Progenitor cell of endocrine pancreas (in vitro differentiated cells): ENCODE data around the gene CCDC154. TPM values are rescaled to one million over a fixed set of nuclear protein-coding genes. Genes with fewer than 3 reads are reported as not detected.

Experiments
- DNase-seq: peaks from one replicate; pipeline ENCODE4 v3.0.0; 2021; ENCODE audit warnings: low spot score; ENCODE audit not compliant: unreplicated experiment
- H3K27ac Mint-ChIP-seq: 2 replicates; pipeline ENCODE4 v1.8.0; 2021; ENCODE audit warnings: mild to moderate bottlenecking, moderate library complexity, mixed read lengths
- H3K27me3 Mint-ChIP-seq: 2 replicates; pipeline ENCODE4 v1.8.0; 2021; ENCODE audit warnings: mixed read lengths
- H3K36me3 Mint-ChIP-seq: 2 replicates; pipeline ENCODE4 v1.8.0; 2022; ENCODE audit warnings: mixed read lengths; ENCODE audit not compliant: insufficient read depth
- H3K4me1 Mint-ChIP-seq: 2 replicates; pipeline ENCODE4 v1.8.0; 2021; ENCODE audit warnings: low read depth, mixed read lengths
- H3K4me3 Mint-ChIP-seq: 2 replicates; pipeline ENCODE4 v1.8.0; 2021; ENCODE audit warnings: low read depth, mild to moderate bottlenecking, moderate library complexity, mixed read lengths
- H3K9me3 Mint-ChIP-seq: 2 replicates; pipeline ENCODE4 v1.8.0; 2021; ENCODE audit warnings: low read depth, mixed read lengths
- CTCF ChIP-seq: fragments of 200-600 bp; sonication (generic); IDR thresholded peaks from one replicate; pipeline ENCODE4 v1.5.0; 2021; ENCODE audit warnings: antibody characterized with exemption, mild to moderate bottlenecking; ENCODE audit not compliant: unreplicated experiment
- total RNA-seq: library from RNA; stranded (reverse); gene quantifications from 2 replicates; pipeline ENCODE4 v1.2.1, GENCODE V29; 2021

CCDC154 gene
- total RNA-seq, 1 donor from 2014 or later: 5.7 TPM

GRCh38 chr16:1429012-1429411 lies 15.3 kb downstream of the CCDC154 start:
- H3K4me3 Mint-ChIP-seq: no peak overlapping the region
- H3K9me3 Mint-ChIP-seq: no peaks in the 10 kb centered on the region
- H3K27me3 Mint-ChIP-seq: no peaks in the 10 kb centered on the region
- no peak for DNase-seq
- no peaks in the 10 kb centered on the region for H3K36me3 Mint-ChIP-seq
- no peak overlapping the region for H3K27ac Mint-ChIP-seq
- peaks cover 22% of the 10 kb centered on the region for H3K4me1 Mint-ChIP-seq
- TF ChIP-seq CTCF: no peak

- TF ChIP-seq CTCF: no peak
- peaks cover 22% of the 10 kb centered on the region for H3K4me1 Mint-ChIP-seq
- no peaks in the 10 kb centered on the region for H3K9me3 Mint-ChIP-seq
- H3K36me3 Mint-ChIP-seq: no peaks in the 10 kb centered on the region
- no peak overlapping the region for H3K4me3 Mint-ChIP-seq
- no peak overlapping the region for H3K27ac Mint-ChIP-seq
- no peaks in the 10 kb centered on the region for H3K27me3 Mint-ChIP-seq
- DNase-seq: no peak
Observed at GRCh38 chr16:1428511-1428910, 15.8 kb downstream of the CCDC154 start.

- H3K36me3 Mint-ChIP-seq: no peaks in the 10 kb centered on the region
- no peaks in the 10 kb centered on the region for H3K27me3 Mint-ChIP-seq
- peaks cover 22% of the 10 kb centered on the region for H3K4me1 Mint-ChIP-seq
- no peak for TF ChIP-seq CTCF
- DNase-seq: no peak
- no peak overlapping the region for H3K4me3 Mint-ChIP-seq
- no peak overlapping the region for H3K27ac Mint-ChIP-seq
- H3K9me3 Mint-ChIP-seq: no peaks in the 10 kb centered on the region
Observed at GRCh38 chr16:1427473-1428461, 16.6 kb downstream of the CCDC154 start.

- TF ChIP-seq CTCF: peak; percentile 26
- Mint-ChIP-seq H3K27me3 (no peaks in the 10 kb centered on the region), H3K4me3 (no peak overlapping the region), H3K4me1 (peaks cover 18% of the 10 kb centered on the region), H3K27ac (peak overlapping the region; percentile 71), H3K9me3 (no peaks in the 10 kb centered on the region), H3K36me3 (no peaks in the 10 kb centered on the region)
- no peak for DNase-seq
Observed at GRCh38 chr16:1426734-1427471, 17.5 kb downstream of the CCDC154 start.

GRCh38 chr16:1425616-1426370 lies 18.6 kb downstream of the CCDC154 start:
- Mint-ChIP-seq H3K9me3 (no peaks in the 10 kb centered on the region), H3K27ac (no peak overlapping the region), H3K4me3 (no peak overlapping the region), H3K36me3 (no peaks in the 10 kb centered on the region), H3K4me1 (peaks cover 19% of the 10 kb centered on the region), H3K27me3 (no peaks in the 10 kb centered on the region)
- no peak for TF ChIP-seq CTCF
- no peak for DNase-seq
